HTERT RPE-1 (cell line): Measurements from ENCODE around the gene GABRA6.

Source experiments
- in situ Hi-C: fragments of 300-500 bp; cut with MboI; formaldehyde crosslinking; loops from 4 replicates; pipeline ENCODE4 v1.14.3; 2020; ENCODE audit warnings: low sequenced_read_pairs

The GABRA6 gene

GRCh38 chr5:161751265-161751664, 65.7 kb downstream of the GABRA6 start:
- in situ Hi-C loops, result no loop called here
